NCI-H2107 treated with DMSO at 0.1 percent for 48 hours (cell line): ENCODE results near the gene MEI4.

Source experiments
- DNase-seq: peaks from one replicate; lab custom pipeline; 2025; ENCODE audit not compliant: unreplicated experiment; lab: John Stamatoyannopoulos, UW

The MEI4 gene

DNA sequence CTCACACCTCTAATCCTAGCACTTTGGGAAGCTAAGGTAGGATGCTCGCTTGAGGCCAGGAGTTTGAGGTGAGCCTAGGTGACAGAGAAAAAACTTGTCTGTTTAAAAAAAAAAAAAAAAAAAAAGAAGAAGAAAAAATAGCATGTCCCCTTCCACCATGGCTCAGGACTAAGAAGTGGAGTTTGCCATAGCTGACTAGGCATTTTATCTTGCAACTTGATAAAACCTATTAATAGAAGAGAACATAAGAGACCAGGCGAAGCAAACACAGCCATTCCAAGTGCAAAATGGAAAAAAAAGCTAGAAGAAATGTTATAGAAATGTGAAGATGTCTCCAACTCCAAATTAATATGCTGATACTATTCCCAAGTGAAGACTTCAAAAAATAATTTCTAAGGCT, 277.5 kb downstream of the MEI4 start:
- no peak for DNase-seq

DNA sequence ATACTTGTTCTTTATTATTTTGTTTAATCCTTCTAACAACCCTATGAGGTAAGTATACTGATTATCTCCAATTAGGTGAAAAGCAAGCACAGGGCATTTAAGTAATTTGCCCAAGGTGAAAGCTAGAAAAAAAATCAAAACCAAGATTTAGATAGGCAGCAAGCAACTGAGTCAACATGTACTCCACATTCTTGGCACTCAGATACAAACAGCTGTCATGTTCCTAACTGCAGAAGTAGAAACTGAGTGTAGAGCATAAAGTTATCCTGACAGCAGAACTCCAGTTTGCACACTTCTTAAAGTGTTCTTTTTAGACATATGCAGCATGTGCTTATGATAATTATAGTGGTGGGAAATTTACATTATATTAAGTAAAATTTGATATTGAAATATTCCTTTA, 278.1 kb downstream of the MEI4 start:
- no peak for DNase-seq

DNA sequence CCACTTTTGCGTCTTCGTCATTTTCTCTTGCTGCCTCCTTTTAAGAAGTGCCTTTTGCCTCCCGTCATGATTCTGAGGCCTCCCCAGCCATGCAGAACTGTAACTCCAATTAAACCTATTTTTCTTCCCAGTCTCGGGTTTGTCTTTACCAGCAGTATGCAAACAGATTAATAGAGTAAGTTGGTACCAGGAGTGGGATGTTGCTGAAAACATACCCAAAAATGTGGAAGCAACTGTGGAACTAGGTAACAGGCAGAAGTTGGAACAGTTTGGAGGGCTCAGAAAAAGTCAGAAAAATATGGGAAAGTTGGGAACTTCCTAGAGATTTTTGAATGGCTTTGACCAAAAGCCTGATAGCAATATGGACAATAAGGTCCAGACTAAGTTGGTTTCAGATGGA, 309.2 kb downstream of the MEI4 start:
- no peak for DNase-seq

DNA sequence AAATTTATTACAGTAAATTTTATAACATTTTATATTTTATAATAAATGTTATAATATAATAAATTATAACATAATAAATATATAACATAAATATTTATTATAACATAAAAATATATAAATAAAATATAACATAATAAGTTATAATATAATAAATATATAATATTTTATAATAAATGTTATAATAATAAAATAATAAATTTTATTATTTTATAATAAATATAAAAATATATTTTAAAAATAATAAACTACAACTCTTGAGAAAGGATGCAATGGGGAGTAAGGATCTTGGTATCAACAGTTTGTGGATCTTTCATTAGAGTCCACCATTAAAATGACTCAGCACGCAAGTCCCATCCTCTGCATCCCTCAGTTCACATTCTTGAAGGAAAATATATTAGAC, 312.6 kb downstream of the MEI4 start:
- DNase-seq, result no peak

DNA sequence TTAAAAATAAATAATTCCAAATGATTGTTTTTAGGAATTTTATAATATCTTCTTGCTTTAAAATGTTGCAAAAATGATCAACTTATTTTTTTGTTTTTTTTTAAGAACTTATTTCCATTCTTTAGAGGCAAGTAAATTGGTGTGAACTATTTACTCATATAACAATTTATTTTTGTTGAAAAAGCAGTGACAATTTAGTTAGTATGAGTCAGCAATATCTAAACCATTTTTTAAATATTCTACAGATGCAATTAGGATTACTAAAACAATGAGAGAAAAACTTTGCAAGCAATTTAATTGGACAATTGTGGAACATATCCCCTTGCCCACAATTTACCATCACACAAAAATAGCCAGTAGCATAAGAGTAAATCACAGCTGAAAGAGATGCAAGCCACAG, 319.5 kb downstream of the MEI4 start:
- no peak for DNase-seq
